Measurements from ENCODE around the gene SLC8B1. TPM values are rescaled to one million over a fixed set of nuclear protein-coding genes. Genes with fewer than 3 reads are reported as not detected.

SLC8B1 gene
- total RNA-seq, 3 donors from 2014 or later = 40.8 to 65.3 (median 47.2) TPM

DNA sequence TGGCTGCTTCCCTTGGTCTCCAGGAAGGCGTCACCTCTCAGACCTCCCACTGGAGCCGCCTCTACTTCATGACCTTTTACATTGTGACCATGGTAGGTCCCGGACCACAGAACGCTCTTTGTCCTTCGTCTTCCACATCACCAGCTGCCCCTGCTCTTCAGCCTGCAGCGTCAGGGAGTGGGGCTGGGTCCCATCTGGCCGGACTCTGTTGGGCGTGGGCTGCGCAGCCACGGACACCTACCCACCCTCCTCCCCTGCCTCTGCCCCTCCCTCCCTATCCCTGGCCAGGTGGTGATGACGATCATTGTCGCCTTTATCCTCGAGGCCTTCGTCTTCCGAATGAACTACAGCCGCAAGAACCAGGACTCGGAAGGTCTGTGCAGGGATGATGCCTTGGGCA, 43.3 kb downstream of the SLC8B1 start:
- DNase-seq = no peak
- Histone ChIP-seq H3K36me3 (ENCODE audit: low read depth) (peaks cover 13% of the 10 kb centered on the region), H3K9me3 (no peaks in the 10 kb centered on the region), H3K4me3 (no peak overlapping the region), H3K4me1 (ENCODE audit: low read depth) (no peaks in the 10 kb centered on the region)
- ATAC-seq = no peak
- TF ChIP-seq, protein P1, sequence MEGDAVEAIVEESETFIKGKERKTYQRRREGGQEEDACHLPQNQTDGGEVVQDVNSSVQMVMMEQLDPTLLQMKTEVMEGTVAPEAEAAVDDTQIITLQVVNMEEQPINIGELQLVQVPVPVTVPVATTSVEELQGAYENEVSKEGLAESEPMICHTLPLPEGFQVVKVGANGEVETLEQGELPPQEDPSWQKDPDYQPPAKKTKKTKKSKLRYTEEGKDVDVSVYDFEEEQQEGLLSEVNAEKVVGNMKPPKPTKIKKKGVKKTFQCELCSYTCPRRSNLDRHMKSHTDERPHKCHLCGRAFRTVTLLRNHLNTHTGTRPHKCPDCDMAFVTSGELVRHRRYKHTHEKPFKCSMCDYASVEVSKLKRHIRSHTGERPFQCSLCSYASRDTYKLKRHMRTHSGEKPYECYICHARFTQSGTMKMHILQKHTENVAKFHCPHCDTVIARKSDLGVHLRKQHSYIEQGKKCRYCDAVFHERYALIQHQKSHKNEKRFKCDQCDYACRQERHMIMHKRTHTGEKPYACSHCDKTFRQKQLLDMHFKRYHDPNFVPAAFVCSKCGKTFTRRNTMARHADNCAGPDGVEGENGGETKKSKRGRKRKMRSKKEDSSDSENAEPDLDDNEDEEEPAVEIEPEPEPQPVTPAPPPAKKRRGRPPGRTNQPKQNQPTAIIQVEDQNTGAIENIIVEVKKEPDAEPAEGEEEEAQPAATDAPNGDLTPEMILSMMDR (IDR thresholded peaks at IDR 0.05) = no peak
- intact Hi-C loops (cut with DNase I, micrococcal nuclease) = no loop called here

DNA sequence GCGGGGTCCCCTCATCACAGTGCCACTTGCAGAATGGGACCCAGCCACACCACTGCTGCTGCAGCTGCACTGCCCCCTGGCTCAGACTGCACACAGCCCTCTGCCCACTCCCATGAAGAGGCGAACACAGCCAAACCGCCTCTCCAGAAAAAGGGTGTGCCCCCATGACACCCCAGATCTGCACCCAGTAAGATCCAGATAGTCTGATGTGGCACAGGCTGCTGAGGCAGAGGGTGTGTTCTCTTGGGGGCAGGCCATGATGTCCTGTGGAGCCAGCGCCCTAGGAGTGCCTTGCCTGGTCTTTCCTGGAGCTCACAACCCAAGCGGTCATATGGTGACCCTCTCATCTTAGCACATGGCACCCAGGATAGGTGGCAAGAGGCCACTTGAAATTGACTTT, 44.4 kb downstream of the SLC8B1 start:
- H3K4me3 ChIP-seq = no peak overlapping the region
- no peaks in the 10 kb centered on the region for H3K9me3 ChIP-seq
- intact Hi-C loops (cut with DNase I, micrococcal nuclease) = no loop called here
- DNase-seq = no peak
- H3K36me3 ChIP-seq (ENCODE audit: low read depth) = peaks cover 13% of the 10 kb centered on the region
- TF ChIP-seq, protein P1 (IDR thresholded peaks at IDR 0.05) = no peak
- H3K4me1 ChIP-seq (ENCODE audit: low read depth) = no peaks in the 10 kb centered on the region
- no peak for ATAC-seq

DNA sequence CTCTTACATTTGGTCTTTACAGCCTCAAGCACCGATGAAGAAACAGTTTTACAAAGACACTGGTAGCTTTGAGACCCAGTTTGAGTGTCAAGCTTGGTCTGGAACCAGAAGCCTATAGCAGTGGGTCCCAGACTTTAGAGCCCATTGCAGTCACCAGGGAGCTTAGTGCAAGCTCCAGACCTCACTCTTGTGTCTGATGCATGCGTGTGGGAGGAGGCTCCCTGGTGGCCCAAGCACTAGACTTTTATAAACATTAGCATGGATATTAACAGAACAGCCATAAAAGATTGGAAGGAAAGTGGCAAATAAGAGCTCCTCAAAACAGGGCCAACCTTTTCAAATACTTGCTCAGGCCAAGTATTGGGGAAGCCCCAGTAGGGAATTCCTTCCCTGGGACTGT, 45.5 kb downstream of the SLC8B1 start:
- no peak overlapping the region for H3K4me3 ChIP-seq
- ATAC-seq (no peak), DNase-seq (no peak)
- H3K9me3 ChIP-seq = no peaks in the 10 kb centered on the region
- TF ChIP-seq, protein P1 (IDR thresholded peaks at IDR 0.05) = no peak
- intact Hi-C loops (cut with DNase I, micrococcal nuclease) = no loop called here
- H3K36me3 ChIP-seq (ENCODE audit: low read depth) = peaks cover 13% of the 10 kb centered on the region
- no peaks in the 10 kb centered on the region for H3K4me1 ChIP-seq (ENCODE audit: low read depth)

DNA sequence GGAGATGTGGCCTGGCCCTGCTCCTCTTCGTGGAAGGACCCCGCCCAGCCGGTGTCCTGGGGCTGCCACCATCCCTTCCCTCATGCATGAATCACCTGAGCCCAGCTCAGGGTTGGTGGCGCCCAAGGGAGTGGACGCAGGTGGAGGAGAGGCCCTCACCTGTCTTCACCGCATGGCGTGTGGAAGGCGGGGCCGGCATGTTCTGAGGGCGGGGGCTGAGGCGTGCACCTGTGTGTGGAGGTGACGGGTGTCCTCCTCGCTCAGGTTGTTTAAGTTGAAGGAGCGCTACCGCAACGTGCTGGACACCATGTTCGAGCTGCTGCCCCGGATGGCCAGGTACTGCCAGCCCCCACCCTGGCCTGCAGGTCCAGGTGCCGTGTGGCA, 47.0 kb downstream of the SLC8B1 start:
- ATAC-seq = peak; percentile 39
- TF ChIP-seq, protein P1 (IDR thresholded peaks at IDR 0.05) = no peak
- intact Hi-C loops (cut with DNase I, micrococcal nuclease) = no loop called here
- H3K4me1 ChIP-seq (ENCODE audit: low read depth) = no peaks in the 10 kb centered on the region
- H3K36me3 ChIP-seq (ENCODE audit: low read depth) = peaks cover 8% of the 10 kb centered on the region
- DNase-seq = no peak
- H3K4me3 ChIP-seq = no peak overlapping the region
- H3K9me3 ChIP-seq = no peaks in the 10 kb centered on the region

DNA sequence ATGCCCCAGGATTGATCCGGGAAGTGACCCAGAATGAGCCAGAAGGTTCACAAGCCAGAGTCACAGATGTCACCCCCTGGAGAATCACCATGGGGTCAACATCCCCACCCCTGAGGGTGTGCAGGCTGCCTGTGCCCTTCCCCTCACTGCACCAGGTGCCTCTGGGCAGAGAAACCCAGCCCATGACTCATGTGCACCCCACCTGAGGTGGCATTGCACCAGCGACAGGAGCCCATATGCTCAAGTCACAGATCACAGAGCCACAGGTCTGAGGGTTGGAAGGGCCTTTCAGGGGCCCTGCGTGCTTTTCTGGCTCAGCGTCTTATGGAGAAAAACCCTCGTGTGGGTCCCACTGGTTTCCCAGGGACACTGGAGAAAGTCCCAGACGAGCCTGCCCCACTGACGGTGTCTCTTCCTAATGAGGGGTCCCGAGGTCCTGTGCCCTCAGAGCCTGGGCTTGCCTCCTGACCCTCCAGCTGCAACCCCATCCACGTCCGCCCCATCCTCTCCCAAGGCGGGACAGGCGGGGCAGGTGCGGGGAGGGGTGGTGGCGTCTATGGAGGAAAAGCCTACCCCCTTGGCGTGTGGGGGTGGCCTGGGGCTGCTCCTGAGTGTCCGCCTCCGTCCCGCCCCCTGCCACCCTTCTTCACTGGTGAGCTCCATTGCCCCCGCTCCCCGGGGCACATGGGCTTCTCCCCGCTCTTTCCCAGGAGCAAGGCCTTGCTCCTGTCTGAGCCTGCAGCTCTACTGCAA, 47.6 kb downstream of the SLC8B1 start:
- H3K4me1 ChIP-seq (ENCODE audit: low read depth) = no peaks in the 10 kb centered on the region
- no peak overlapping the region for H3K4me3 ChIP-seq
- H3K9me3 ChIP-seq = no peaks in the 10 kb centered on the region
- intact Hi-C loops (cut with DNase I, micrococcal nuclease) = no loop called here
- H3K36me3 ChIP-seq (ENCODE audit: low read depth) = peaks cover 5% of the 10 kb centered on the region
- DNase-seq = no peak
- TF ChIP-seq, protein P1 (IDR thresholded peaks at IDR 0.05) = no peak
- no peak for ATAC-seq
